T-helper 17 cell (primary cell): Measurements from ENCODE around the gene EVI5. TPM values are rescaled to one million over a fixed set of nuclear protein-coding genes. Genes with fewer than 3 reads are reported as not detected.

Experiments used
- ATAC-seq: fragments of 150-1000 bp; cut with Tn5 transposase; 2 replicates; pipeline ENCODE4 v1.10.0; 2021; ENCODE audit warnings: mild to moderate bottlenecking, moderate library complexity
- DNase-seq, 3 donors: peaks; one replicate each; pipeline versions ENCODE4 v3.0.0 to v3.0.0-alpha.2; 2020 to 2021
- H3K9me3 ChIP-seq: one replicate; pipeline ENCODE4 v1.7.0; 2013; ENCODE audit warnings: low read length, mild to moderate bottlenecking; ENCODE audit not compliant: control insufficient read depth, poor library complexity, severe bottlenecking
- H3K27ac Mint-ChIP-seq: one replicate; pipeline ENCODE4 v1.8.0; 2022; ENCODE audit warnings: mild to moderate bottlenecking, moderate library complexity, mixed read lengths
- H3K27me3 Mint-ChIP-seq: one replicate; pipeline ENCODE4 v1.8.0; 2022; ENCODE audit warnings: mixed read lengths
- H3K36me3 Mint-ChIP-seq: one replicate; pipeline ENCODE4 v1.8.0; 2022; ENCODE audit warnings: low read depth, mixed read lengths
- H3K4me1 Mint-ChIP-seq: one replicate; pipeline ENCODE4 v1.8.0; 2022; ENCODE audit warnings: mild to moderate bottlenecking, mixed read lengths
- H3K4me3 Mint-ChIP-seq: one replicate; pipeline ENCODE4 v1.8.0; 2022; ENCODE audit warnings: mild to moderate bottlenecking, moderate library complexity, mixed read lengths
- total RNA-seq, 4 donors: library from RNA in 2 of 4; stranded (reverse) in 2 of 4; gene quantifications; one replicate each; pipeline ENCODE4 v1.2.3 and lab custom pipeline; 2022 to 2026

Gene EVI5
- total RNA-seq, 2 donors from 2014 or later = 0.70 to 0.80 TPM

DNA sequence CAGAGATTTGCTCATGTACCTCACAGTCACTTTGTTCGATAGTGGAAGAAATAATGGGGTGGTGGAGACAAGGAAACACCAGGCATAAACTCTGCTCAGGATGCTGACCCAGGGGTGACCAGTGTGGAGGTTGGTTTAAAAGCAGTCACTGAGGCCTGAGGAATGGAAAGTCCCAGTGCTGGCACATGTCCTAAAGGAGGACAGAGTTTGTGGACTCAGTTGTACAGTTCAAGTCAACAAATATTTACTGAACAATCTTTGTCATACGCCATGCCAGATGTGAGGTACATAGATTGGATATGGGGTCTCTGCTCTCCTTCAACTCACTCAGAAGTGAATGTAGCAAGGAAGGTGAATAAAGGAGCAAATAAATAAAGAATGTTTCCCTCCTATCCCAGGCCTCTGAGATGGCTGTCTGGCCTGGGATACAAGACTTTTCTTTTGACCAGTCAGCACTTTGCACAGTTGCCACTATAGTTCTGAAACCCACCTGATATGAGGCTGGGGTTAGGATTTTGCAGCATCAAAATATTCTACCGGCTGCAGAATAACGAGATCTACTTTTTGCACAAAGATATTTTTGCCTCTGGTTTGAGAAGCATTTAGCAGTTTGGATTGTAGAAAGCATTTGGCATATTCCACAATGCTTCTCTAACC lies 290.3 kb downstream of the EVI5 start:
- Mint-ChIP-seq H3K27me3 (no peaks in the 10 kb centered on the region), H3K27ac (no peak overlapping the region), H3K36me3 (peaks cover 2% of the 10 kb centered on the region), H3K4me1 (peaks cover 2% of the 10 kb centered on the region), H3K4me3 (no peak overlapping the region)
- DNase-seq (no peak), ATAC-seq (no peak)
- no peaks in the 10 kb centered on the region for H3K9me3 ChIP-seq

GRCh38 chr1:92493139-92493538 lies 291.8 kb downstream of the EVI5 start:
- ATAC-seq (no peak), DNase-seq (no peak)
- H3K4me3 Mint-ChIP-seq = no peak overlapping the region
- peaks cover 8% of the 10 kb centered on the region for H3K4me1 Mint-ChIP-seq
- peaks cover 2% of the 10 kb centered on the region for H3K36me3 Mint-ChIP-seq
- no peak overlapping the region for H3K27ac Mint-ChIP-seq
- H3K9me3 ChIP-seq = no peaks in the 10 kb centered on the region
- no peaks in the 10 kb centered on the region for H3K27me3 Mint-ChIP-seq

- no peak for ATAC-seq
- Mint-ChIP-seq H3K36me3 (no peaks in the 10 kb centered on the region), H3K27ac (peak overlapping the region; percentile 47), H3K27me3 (no peaks in the 10 kb centered on the region), H3K4me1 (peaks cover 16% of the 10 kb centered on the region), H3K4me3 (no peak overlapping the region)
- no peak for DNase-seq
- no peaks in the 10 kb centered on the region for H3K9me3 ChIP-seq
Observed at GRCh38 chr1:92488832-92489231, 296.1 kb downstream of the EVI5 start.

DNA sequence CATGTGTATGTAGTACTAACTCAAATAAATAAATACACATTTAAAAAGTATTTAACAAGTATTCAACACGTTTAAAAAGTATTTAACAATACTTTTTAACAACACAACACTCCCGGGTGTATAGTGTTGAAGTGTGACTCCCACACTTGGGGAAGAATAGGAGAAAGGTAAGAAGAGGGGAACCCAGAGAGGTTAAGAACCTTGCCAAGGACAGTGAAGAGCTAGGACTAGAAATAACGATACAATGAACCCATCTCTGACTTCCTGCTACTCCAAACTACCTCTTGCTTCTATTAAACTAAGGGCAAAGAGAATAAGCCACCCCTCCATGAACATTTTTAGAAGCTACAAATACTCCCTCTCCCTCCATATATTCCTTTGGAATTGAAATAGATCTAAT lies 296.5 kb downstream of the EVI5 start:
- no peaks in the 10 kb centered on the region for H3K36me3 Mint-ChIP-seq

DNA sequence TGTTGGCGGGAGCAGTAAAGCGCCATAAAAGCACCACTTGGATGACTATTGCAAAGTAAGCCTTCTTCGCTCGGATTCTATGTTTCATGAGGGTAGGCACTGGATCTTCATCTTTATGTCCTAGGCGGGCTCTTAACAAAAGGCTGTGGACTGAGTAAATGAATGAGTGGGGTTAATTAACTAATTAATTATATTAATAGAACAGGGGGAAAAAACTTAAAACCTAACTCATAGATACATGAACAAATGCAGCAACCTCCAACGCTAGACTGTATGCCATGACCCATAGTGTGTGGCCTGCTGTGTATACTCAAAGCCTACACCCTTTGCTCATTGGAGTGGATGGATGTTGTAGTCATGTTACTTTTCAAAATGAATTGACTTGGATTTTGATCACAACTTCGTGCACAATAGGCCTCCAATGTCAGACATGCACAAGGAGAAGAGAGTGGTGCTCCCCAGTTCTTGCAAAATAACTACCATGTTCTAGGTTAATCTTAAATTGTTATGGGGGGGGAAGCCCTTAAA lies 297.8 kb downstream of the EVI5 start:
- peak overlapping the region; percentile 96 for H3K4me3 Mint-ChIP-seq
- no peaks in the 10 kb centered on the region for H3K36me3 Mint-ChIP-seq
- ATAC-seq = no peak
- no peak for DNase-seq
- no peak overlapping the region for H3K27ac Mint-ChIP-seq
- no peaks in the 10 kb centered on the region for H3K27me3 Mint-ChIP-seq
- peaks cover 21% of the 10 kb centered on the region for H3K4me1 Mint-ChIP-seq
- no peaks in the 10 kb centered on the region for H3K9me3 ChIP-seq

More for the DNA sequence above, 296.5 kb downstream of the EVI5 start:
- no peaks in the 10 kb centered on the region for H3K27me3 Mint-ChIP-seq
- H3K4me3 Mint-ChIP-seq = no peak overlapping the region
- ATAC-seq (no peak), DNase-seq (no peak)
- no peaks in the 10 kb centered on the region for H3K9me3 ChIP-seq
- H3K4me1 Mint-ChIP-seq = peaks cover 16% of the 10 kb centered on the region
- peak overlapping the region; percentile 47 for H3K27ac Mint-ChIP-seq

GRCh38 chr1:92486251-92487077 lies 298.4 kb downstream of the EVI5 start, which contains the start of gene GFI1:
GFI1 (minus strand) TSS chr1:92486925; CDS start chr1:92483487, 3,438 bp downstream.
- no peaks in the 10 kb centered on the region for H3K27me3 Mint-ChIP-seq
- peak within 1 kb of the TSS; percentile 96 for H3K4me3 Mint-ChIP-seq
- peak in 2 of 3 donors; percentile 18 to 23 for DNase-seq
- no peaks in the 10 kb centered on the region for H3K9me3 ChIP-seq
- no peaks in the 10 kb centered on the region for H3K36me3 Mint-ChIP-seq
- ATAC-seq = peak; percentile 23
- H3K27ac Mint-ChIP-seq = peak within 1 kb of the TSS; percentile 53
- peaks cover 21% of the 10 kb centered on the region for H3K4me1 Mint-ChIP-seq

GRCh38 chr1:92485381-92486250 lies 299.3 kb downstream of the EVI5 start:
- Mint-ChIP-seq H3K27me3 (no peaks in the 10 kb centered on the region), H3K27ac (peak overlapping the region; percentile 91), H3K36me3 (no peaks in the 10 kb centered on the region), H3K4me3 (peak overlapping the region; percentile 96), H3K4me1 (peaks cover 21% of the 10 kb centered on the region)
- H3K9me3 ChIP-seq = no peaks in the 10 kb centered on the region
- peak; percentile 76 for ATAC-seq
- peak; percentile 50 to 67 (median 57) for DNase-seq

GRCh38 chr1:92484472-92485380 lies 300.2 kb downstream of the EVI5 start:
- peak in 2 of 3 donors; percentile 13 to 19 for DNase-seq
- peaks cover 22% of the 10 kb centered on the region for H3K4me1 Mint-ChIP-seq
- no peaks in the 10 kb centered on the region for H3K27me3 Mint-ChIP-seq
- peak; percentile 40 for ATAC-seq
- H3K27ac Mint-ChIP-seq = peak overlapping the region; percentile 91
- no peaks in the 10 kb centered on the region for H3K9me3 ChIP-seq
- H3K4me3 Mint-ChIP-seq = peak overlapping the region; percentile 96
- H3K36me3 Mint-ChIP-seq = peaks cover under 1% of the 10 kb centered on the region

DNA sequence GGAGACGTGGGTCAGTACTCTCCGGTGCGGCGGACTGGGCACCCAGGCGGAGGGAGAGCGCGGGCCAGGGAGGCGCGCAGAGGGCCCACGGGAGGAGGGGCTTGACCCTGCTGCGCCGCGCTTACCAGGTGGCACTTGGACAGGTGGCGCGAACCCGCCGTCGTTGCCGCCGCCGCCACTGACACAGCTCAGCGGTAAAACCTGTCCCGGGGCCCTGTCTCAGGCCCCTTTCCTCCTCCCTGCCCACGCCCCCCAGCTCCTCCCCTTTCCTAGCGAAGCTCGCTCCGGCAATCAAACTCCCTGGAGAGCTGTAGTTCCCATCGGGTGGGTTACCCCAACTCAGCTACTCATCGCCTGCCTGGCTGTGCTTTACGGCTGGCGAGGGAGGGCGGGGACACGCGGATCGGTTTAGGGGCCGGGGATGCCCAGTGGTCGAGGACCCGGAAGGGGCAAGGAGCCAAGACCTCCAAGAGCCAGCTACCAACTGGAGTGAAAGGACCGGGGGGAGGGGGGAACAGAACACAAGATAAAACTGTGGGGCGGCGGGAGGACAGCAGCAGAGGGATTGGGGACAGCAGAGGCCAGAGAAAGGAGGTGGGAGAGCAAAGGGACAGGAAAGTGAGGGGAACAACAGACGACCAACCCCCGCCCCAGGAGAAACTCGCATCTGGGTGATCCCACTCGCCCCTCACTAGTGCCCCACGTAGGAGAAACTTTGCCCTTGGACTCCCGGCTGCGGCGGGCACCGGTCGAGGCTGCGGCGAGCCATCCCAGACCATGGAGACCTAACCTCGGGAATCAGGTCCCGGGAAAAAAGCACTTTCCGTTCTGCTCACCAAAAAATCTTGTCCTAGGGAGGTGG lies 301.1 kb downstream of the EVI5 start:
- H3K9me3 ChIP-seq = no peaks in the 10 kb centered on the region
- Mint-ChIP-seq H3K4me3 (peak overlapping the region; percentile 96), H3K27me3 (no peaks in the 10 kb centered on the region), H3K27ac (peak overlapping the region; percentile 91), H3K36me3 (peaks cover 5% of the 10 kb centered on the region), H3K4me1 (peaks cover 24% of the 10 kb centered on the region)
- DNase-seq = peak in 1 of 3 donors; percentile 20
- ATAC-seq = peak; percentile 8

GRCh38 chr1:92482665-92483609 lies 302.0 kb downstream of the EVI5 start:
- peak overlapping the region; percentile 96 for H3K4me3 Mint-ChIP-seq

More at GRCh38 chr1:92482665-92483609, 302.0 kb downstream of the EVI5 start:
- peak overlapping the region; percentile 91 for H3K27ac Mint-ChIP-seq
- H3K4me1 Mint-ChIP-seq = peaks cover 25% of the 10 kb centered on the region
- ATAC-seq = peak; percentile 34
- H3K36me3 Mint-ChIP-seq = peaks cover 5% of the 10 kb centered on the region
- DNase-seq = peak in 2 of 3 donors; percentile 17 to 20
- no peaks in the 10 kb centered on the region for H3K27me3 Mint-ChIP-seq
- H3K9me3 ChIP-seq = no peaks in the 10 kb centered on the region
